ENCODE results near the gene SLC10A1. TPM values are rescaled to one million over a fixed set of nuclear protein-coding genes. Genes with fewer than 3 reads are reported as not detected.

The SLC10A1 gene
- total RNA-seq, 2 donors from 2014 or later: not detected

- Mint-ChIP-seq H3K27me3 (ENCODE audit: insufficient read depth) (no peaks in the 10 kb centered on the region), H3K36me3 (ENCODE audit: low read depth) (no peaks in the 10 kb centered on the region), H3K4me1 (no peaks in the 10 kb centered on the region), H3K4me3 (no peak overlapping the region), H3K9me3 (no peaks in the 10 kb centered on the region), H3K27ac (no peak overlapping the region)
- no peaks in the 10 kb centered on the region for H3K36me3 ChIP-seq (ENCODE audit: control insufficient read depth, insufficient read depth, low read length)
- 89 to 93% methylated on average over 2 of the region's 2 CpGs for WGBS, 2 experiments (ENCODE audit: insufficient coverage in 1 of 2, insufficient read length in 1 of 2)
- TF ChIP-seq CTCF (conservative IDR thresholded peaks at IDR 0.05): no peak
- no peak overlapping the region for H3K27ac ChIP-seq (ENCODE audit: low read depth, low read length)
- H3K4me3 ChIP-seq (ENCODE audit: low read length): no peak overlapping the region
- H3K9me3 ChIP-seq (ENCODE audit: control insufficient read depth, low read length): no peaks in the 10 kb centered on the region
- H3K4me1 ChIP-seq (ENCODE audit: control insufficient read depth, insufficient read depth, low read length): no peaks in the 10 kb centered on the region
- H3K27me3 ChIP-seq (ENCODE audit: control insufficient read depth, insufficient read depth, low read length, poor library complexity, severe bottlenecking): no peaks in the 10 kb centered on the region
- H3K9ac ChIP-seq (ENCODE audit: extremely low read depth, low read length, poor library complexity, severe bottlenecking): no peak overlapping the region
- no peak for DNase-seq
These were observed 47.1 kb upstream of the SLC10A1 start for GRCh38 chr14:69844171-69844570.

- no peak overlapping the region for H3K9ac ChIP-seq (ENCODE audit: extremely low read depth, low read length, poor library complexity, severe bottlenecking)
- no peaks in the 10 kb centered on the region for H3K9me3 Mint-ChIP-seq
- no peaks in the 10 kb centered on the region for H3K36me3 ChIP-seq (ENCODE audit: control insufficient read depth, insufficient read depth, low read length)
- WGBS, 2 experiments (ENCODE audit: insufficient coverage in 1 of 2, insufficient read length in 1 of 2): 65 to 71% methylated on average over 6 to 11 of the region's 13 CpGs
- no peak overlapping the region for H3K4me3 ChIP-seq (ENCODE audit: low read length)
- H3K9me3 ChIP-seq (ENCODE audit: control insufficient read depth, low read length): no peaks in the 10 kb centered on the region
- no peak for DNase-seq
- no peaks in the 10 kb centered on the region for H3K4me1 ChIP-seq (ENCODE audit: control insufficient read depth, insufficient read depth, low read length)
- H3K36me3 Mint-ChIP-seq (ENCODE audit: low read depth): no peaks in the 10 kb centered on the region
- no peaks in the 10 kb centered on the region for H3K27me3 ChIP-seq (ENCODE audit: control insufficient read depth, insufficient read depth, low read length, poor library complexity, severe bottlenecking)
- no peaks in the 10 kb centered on the region for H3K4me1 Mint-ChIP-seq
- no peak overlapping the region for H3K4me3 Mint-ChIP-seq
- peak overlapping the region; percentile 67 for H3K27ac ChIP-seq (ENCODE audit: low read depth, low read length)
- H3K27ac Mint-ChIP-seq: no peak overlapping the region
- TF ChIP-seq CTCF (conservative IDR thresholded peaks at IDR 0.05): no peak
- no peaks in the 10 kb centered on the region for H3K27me3 Mint-ChIP-seq (ENCODE audit: insufficient read depth)
These were observed 45.8 kb upstream of the SLC10A1 start for GRCh38 chr14:69842686-69843420.

- Histone ChIP-seq H3K27me3 (ENCODE audit: control insufficient read depth, insufficient read depth, low read length, poor library complexity, severe bottlenecking) (no peaks in the 10 kb centered on the region), H3K9ac (ENCODE audit: extremely low read depth, low read length, poor library complexity, severe bottlenecking) (no peak overlapping the region), H3K4me3 (ENCODE audit: low read length) (no peak overlapping the region), H3K27ac (ENCODE audit: low read depth, low read length) (no peak overlapping the region), H3K36me3 (ENCODE audit: control insufficient read depth, insufficient read depth, low read length) (no peaks in the 10 kb centered on the region), H3K4me1 (ENCODE audit: control insufficient read depth, insufficient read depth, low read length) (no peaks in the 10 kb centered on the region), H3K9me3 (ENCODE audit: control insufficient read depth, low read length) (no peaks in the 10 kb centered on the region)
- TF ChIP-seq CTCF (conservative IDR thresholded peaks at IDR 0.05): no peak
- Mint-ChIP-seq H3K27ac (no peak overlapping the region), H3K4me3 (no peak overlapping the region), H3K27me3 (ENCODE audit: insufficient read depth) (no peaks in the 10 kb centered on the region), H3K36me3 (ENCODE audit: low read depth) (no peaks in the 10 kb centered on the region), H3K9me3 (no peaks in the 10 kb centered on the region), H3K4me1 (no peaks in the 10 kb centered on the region)
- WGBS, 2 experiments (ENCODE audit: insufficient coverage in 1 of 2, insufficient read length in 1 of 2): 69 to 72% methylated on average over 5 of the region's 5 CpGs
- DNase-seq: no peak
These were observed 44.6 kb upstream of the SLC10A1 start for GRCh38 chr14:69841656-69842055.
